Measurements from ENCODE around the gene HMGN1. TPM values are rescaled to one million over a fixed set of nuclear protein-coding genes. Genes with fewer than 3 reads are reported as not detected.
A peak's percentile ranks its signal among the peaks of the same experiment; 100 is the strongest.

HMGN1 gene
- total RNA-seq, 2 experiments from 2014 or later, result 264 to 492 TPM

GRCh38 chr21:39388038-39388810, 39.3 kb upstream of the HMGN1 start:
- CTCF ChIA-PET (ENCODE audit: unreplicated experiment), result interaction anchor here (0.8 to 1.4 kb wide), 3 partner anchors 12 to 71 kb away, joined by 4 to 6 read pairs (median 5); no protein-coding TSS in a partner anchor
- Histone ChIP-seq H3K4me1 (ENCODE audit: insufficient read depth, low read length, poor library complexity, severe bottlenecking) (peaks cover 22% of the 10 kb centered on the region), H4K20me1 (ENCODE audit: insufficient read depth, low read length) (no peaks in the 10 kb centered on the region), H3K4me3 (ENCODE audit: low read depth, low read length, poor library complexity, severe bottlenecking) (peak overlapping the region; percentile 68), H3K27ac (ENCODE audit: low read depth, low read length, poor library complexity, severe bottlenecking) (peak overlapping the region; percentile 64), H3K36me3 (ENCODE audit: insufficient read depth, low read length) (peaks cover 27% of the 10 kb centered on the region), H2AFZ (ENCODE audit: low read length) (peak overlapping the region; percentile 63), H3K4me2 (ENCODE audit: low read length) (peak overlapping the region; percentile 79), H3K9me2 (ENCODE audit: insufficient read depth, low read length) (no peaks in the 10 kb centered on the region), H3K79me2 (ENCODE audit: insufficient read depth, low read depth, low read length) (peaks cover 22% of the 10 kb centered on the region; the same call in 1 of the 2 replicates), H3K9me3 (ENCODE audit: low read length) (no peaks in the 10 kb centered on the region)
- no TSS peak for BruUV-seq (replicated peaks)
- POLR2A ChIA-PET, result interaction anchor here (0.6 to 2.5 kb wide), 12 partner anchors 12 to 179 kb away, joined by 3 to 19 read pairs (median 5); no protein-coding TSS in a partner anchor
- TF ChIP-seq EZH2phosphoT487 (IDR thresholded peaks at IDR 0.05; ENCODE audit: borderline replicate concordance, low read depth, low read length) (no peak), CTCF (conservative IDR thresholded peaks at IDR 0.05; ENCODE audit: low read length) (peak; percentile 94)
- intact Hi-C loops (cut with micrococcal nuclease; ENCODE audit: unreplicated experiment), result loop anchor here (1.0 to 2.0 kb wide), 3 partner anchors 38 to 205 kb away; partner anchors contain the start of gene PSMG1
- peak; percentile 84 for DNase-seq (ENCODE audit: low spot score)

- CTCF ChIA-PET (ENCODE audit: unreplicated experiment), result interaction anchor here (0.5 to 1.4 kb wide), 9 partner anchors 12 to 1526 kb away, joined by 3 to 13 read pairs (median 6); no protein-coding TSS in a partner anchor
- TF ChIP-seq CTCF (conservative IDR thresholded peaks at IDR 0.05; ENCODE audit: low read length) (no peak), EZH2phosphoT487 (IDR thresholded peaks at IDR 0.05; ENCODE audit: borderline replicate concordance, low read depth, low read length) (no peak)
- Histone ChIP-seq H3K4me2 (ENCODE audit: low read length) (peak overlapping the region; percentile 79), H2AFZ (ENCODE audit: low read length) (peak overlapping the region; percentile 80), H3K27ac (ENCODE audit: low read depth, low read length, poor library complexity, severe bottlenecking) (peak overlapping the region; percentile 64), H3K79me2 (ENCODE audit: insufficient read depth, low read depth, low read length) (peaks cover 22% of the 10 kb centered on the region; the same call in 1 of the 2 replicates), H3K36me3 (ENCODE audit: insufficient read depth, low read length) (peaks cover 21% of the 10 kb centered on the region), H3K9me2 (ENCODE audit: insufficient read depth, low read length) (no peaks in the 10 kb centered on the region), H4K20me1 (ENCODE audit: insufficient read depth, low read length) (no peaks in the 10 kb centered on the region), H3K4me1 (ENCODE audit: insufficient read depth, low read length, poor library complexity, severe bottlenecking) (peaks cover 22% of the 10 kb centered on the region), H3K9me3 (ENCODE audit: low read length) (no peaks in the 10 kb centered on the region), H3K4me3 (ENCODE audit: low read depth, low read length, poor library complexity, severe bottlenecking) (peak overlapping the region; percentile 68)
- POLR2A ChIA-PET, result interaction anchor here (0.6 to 2.5 kb wide), 17 partner anchors 11 to 625 kb away, joined by 3 to 19 read pairs (median 4); partner anchors contain the start of gene PSMG1
- BruUV-seq (replicated peaks), result no TSS peak
- intact Hi-C loops (cut with micrococcal nuclease; ENCODE audit: unreplicated experiment), result loop anchor here (1.0 to 2.0 kb wide), 3 partner anchors 37 to 205 kb away; partner anchors contain the start of gene PSMG1
- peak; percentile 93 for DNase-seq (ENCODE audit: low spot score)
Measured at GRCh38 chr21:39387461-39388037, 38.7 kb upstream of the HMGN1 start.

Data from OCI-LY7 (cell line).